Measurements from ENCODE around the gene APLF. TPM values are rescaled to one million over a fixed set of nuclear protein-coding genes. Genes with fewer than 3 reads are reported as not detected.

APLF gene
- 6.8 and 6.9 TPM in 2 replicates for total RNA-seq

GRCh38 chr2:68467077-68467960 lies at the start of gene APLF, which contains the start of gene FBXO48:
TSS of gene APLF (plus strand) at chr2:68467585. CDS start at chr2:68467732, 147 bp downstream.
TSS of gene FBXO48 (minus strand) at chr2:68467294. CDS start at chr2:68465145, 2,149 bp downstream.

Other genes with a start within 250 kb of the APLF start
- gene PPP3R1, start 215.1 kb upstream of the APLF start, total RNA-seq = 38.7 and 41.8 TPM in 2 replicates
- 39.5 and 42.2 TPM in 2 replicates for gene CNRIP1, start 147.6 kb upstream of the APLF start, total RNA-seq
- gene PLEK, start 102.3 kb upstream of the APLF start, total RNA-seq = 1.3 TPM in 1 of 2 replicates, not detected in the other
- gene FBXO48, start 291 bp upstream of the APLF start, total RNA-seq = 0.44 and 1.4 TPM in 2 replicates
- gene PROKR1, start 176.0 kb downstream of the APLF start, total RNA-seq = not detected in 2 replicates